Stimulated activated CD8-positive, alpha-beta memory T cell treated with anti-CD3 and anti-CD28 coated beads, Interleukin-2, amount 100 ng/mL, for 1 hour (primary cell): ENCODE results near the gene RCE1.
"Not testable (repeated sequence)": the region's sequence is repeated elsewhere in the genome, so short reads cannot be mapped to it uniquely, and the experiment has no call there.

Experiments
- DNase-seq, 2 donors: peaks; one replicate each; pipeline ENCODE4 v3.0.0-alpha.2; 2020; ENCODE audit warnings: low read depth in 2 of 2

RCE1 gene

GRCh38 chr11:66842896-66843775, at the start of gene RCE1:
Gene RCE1, plus strand, starts transcription at chr11:66843441. Its CDS starts 15 bp downstream, at chr11:66843456.
- peak; percentile 75 to 80 for DNase-seq

- DNase-seq: not testable (repeated sequence)
Observed at GRCh38 chr11:66799815-66800214, 43.4 kb upstream of the RCE1 start.

GRCh38 chr11:66800720-66801428, 42.4 kb upstream of the RCE1 start:
- DNase-seq: no peak

GRCh38 chr11:66809592-66809991, 33.6 kb upstream of the RCE1 start:
- DNase-seq: no peak

- no peak for DNase-seq
Observed at GRCh38 chr11:66810576-66811185, 32.6 kb upstream of the RCE1 start.

GRCh38 chr11:66814678-66815077, 28.6 kb upstream of the RCE1 start:
- DNase-seq: no peak

- no peak for DNase-seq
Observed at GRCh38 chr11:66815646-66816045, 27.6 kb upstream of the RCE1 start.

- no peak for DNase-seq
Observed at GRCh38 chr11:66818231-66818955, 24.8 kb upstream of the RCE1 start.

- no peak for DNase-seq
Observed at GRCh38 chr11:66820381-66820780, 22.9 kb upstream of the RCE1 start.

GRCh38 chr11:66820901-66821300, 22.3 kb upstream of the RCE1 start:
- DNase-seq: no peak

GRCh38 chr11:66823700-66824099, 19.5 kb upstream of the RCE1 start:
- no peak for DNase-seq

GRCh38 chr11:66824573-66824972, 18.7 kb upstream of the RCE1 start:
- DNase-seq: not testable (repeated sequence)

- no peak for DNase-seq
Observed at GRCh38 chr11:66834539-66834845, 8.7 kb upstream of the RCE1 start.

GRCh38 chr11:66834943-66835342, 8.3 kb upstream of the RCE1 start:
- DNase-seq: no peak

- no peak for DNase-seq
Observed at GRCh38 chr11:66835768-66836405, 7.4 kb upstream of the RCE1 start.

- DNase-seq: no peak
Observed at GRCh38 chr11:66840317-66841091, 2.7 kb upstream of the RCE1 start.

- no peak for DNase-seq
Observed at GRCh38 chr11:66841861-66842260, 1.4 kb upstream of the RCE1 start.

GRCh38 chr11:66842501-66842895, 743 bp upstream of the RCE1 start:
- DNase-seq: no peak

GRCh38 chr11:66843776-66844495, 695 bp downstream of the RCE1 start:
- no peak for DNase-seq

- no peak for DNase-seq
Observed at GRCh38 chr11:66844496-66845142, 1.4 kb downstream of the RCE1 start.
